Fibroblast of skin of left quadriceps (primary cell): ENCODE results near the gene HOXB2.
"Not testable (repeated sequence)": the region's sequence is repeated elsewhere in the genome, so short reads cannot be mapped to it uniquely, and the experiment has no call there.

Experiments used
- DNase-seq, 2 experiments: peaks; one replicate each; pipeline ENCODE4 v3.0.0-alpha.2; 2013; ENCODE audit warnings: low read depth in 2 of 2

HOXB2 gene

DNA sequence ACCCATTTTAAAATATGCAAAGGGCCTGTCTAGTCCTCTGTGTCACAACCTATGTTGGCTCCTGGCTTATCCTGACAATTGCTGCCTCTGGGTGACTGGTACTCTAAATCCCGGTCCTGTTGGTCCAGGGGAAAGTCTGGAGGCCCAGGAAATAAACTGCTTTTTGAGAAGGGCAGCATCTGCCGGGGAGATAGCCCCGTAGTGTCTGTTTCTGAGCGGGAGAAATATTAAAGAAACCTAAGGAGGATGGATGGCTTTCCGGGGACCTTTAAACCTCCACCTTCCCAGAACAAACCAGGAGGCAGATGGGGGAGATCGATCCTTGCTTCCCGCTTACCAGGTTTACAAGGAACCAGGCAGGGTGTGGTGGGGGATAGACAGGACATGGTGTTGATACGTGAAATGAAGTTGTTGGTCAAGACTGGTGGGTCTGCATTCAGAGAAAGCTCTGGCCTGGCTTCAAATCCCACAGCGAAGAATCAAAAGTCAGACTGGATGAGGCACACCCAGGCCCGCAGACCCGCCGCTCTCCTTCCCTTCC lies 3.8 kb downstream of the HOXB2 start:
- DNase-seq: no peak

DNA sequence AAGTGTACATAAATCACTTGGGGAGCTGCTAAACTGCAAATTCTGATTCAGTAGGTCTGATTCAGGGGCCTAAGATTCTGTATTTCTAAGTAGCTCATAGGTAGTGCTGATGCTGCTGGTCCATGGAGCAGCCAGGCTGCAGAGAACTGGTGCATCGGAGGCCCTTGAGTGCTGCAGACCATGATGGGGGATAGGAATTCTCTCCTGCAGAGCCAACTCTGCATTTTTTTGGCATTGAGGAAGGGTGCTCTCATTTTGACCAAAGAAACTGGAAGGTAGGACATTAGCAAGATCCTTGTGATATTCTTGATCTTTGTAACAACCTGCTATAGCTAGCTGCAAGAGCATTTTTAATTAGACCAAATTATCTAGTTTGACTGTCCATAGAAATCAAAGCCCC lies 4.7 kb downstream of the HOXB2 start:
- DNase-seq: no peak

DNA sequence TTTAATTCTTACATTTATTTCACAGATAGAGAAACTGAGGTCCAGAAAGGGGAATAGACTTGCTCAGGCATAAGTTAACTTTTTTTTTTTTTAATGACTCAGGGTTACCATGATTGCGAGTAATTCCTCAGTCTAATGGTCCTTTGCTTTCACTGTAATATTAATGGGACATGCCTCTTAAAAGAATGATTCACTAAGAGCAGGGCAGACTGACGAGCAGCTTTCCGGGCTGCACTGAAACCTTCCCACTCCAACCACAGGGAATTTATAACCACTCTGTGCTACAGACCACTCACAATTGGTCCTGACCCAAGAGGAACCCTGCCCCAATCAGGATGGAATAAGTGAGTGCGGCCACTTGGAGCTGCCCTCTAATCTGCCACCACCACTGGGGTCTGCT lies 5.7 kb downstream of the HOXB2 start:
- DNase-seq: peak; percentile 68 to 72

DNA sequence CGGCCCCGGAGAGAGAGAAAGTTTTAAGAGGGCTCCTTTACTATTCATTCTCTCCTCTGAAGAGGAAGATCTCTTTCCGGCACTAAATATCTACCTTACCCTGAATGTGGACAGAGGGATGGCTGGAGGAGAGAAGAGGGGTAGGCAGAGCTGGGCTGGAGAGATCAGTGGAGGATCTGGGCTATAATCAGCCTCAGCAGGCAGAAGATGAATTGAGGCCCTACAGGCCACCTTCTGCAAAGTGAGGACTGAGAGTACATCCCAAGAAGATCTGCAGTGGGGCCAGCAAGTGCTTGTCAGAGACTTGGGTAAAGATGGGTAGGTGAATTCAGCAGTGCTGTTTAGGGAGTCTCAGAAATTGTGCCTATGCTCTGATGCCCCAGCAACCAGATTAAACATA lies 7.6 kb downstream of the HOXB2 start:
- DNase-seq: no peak

DNA sequence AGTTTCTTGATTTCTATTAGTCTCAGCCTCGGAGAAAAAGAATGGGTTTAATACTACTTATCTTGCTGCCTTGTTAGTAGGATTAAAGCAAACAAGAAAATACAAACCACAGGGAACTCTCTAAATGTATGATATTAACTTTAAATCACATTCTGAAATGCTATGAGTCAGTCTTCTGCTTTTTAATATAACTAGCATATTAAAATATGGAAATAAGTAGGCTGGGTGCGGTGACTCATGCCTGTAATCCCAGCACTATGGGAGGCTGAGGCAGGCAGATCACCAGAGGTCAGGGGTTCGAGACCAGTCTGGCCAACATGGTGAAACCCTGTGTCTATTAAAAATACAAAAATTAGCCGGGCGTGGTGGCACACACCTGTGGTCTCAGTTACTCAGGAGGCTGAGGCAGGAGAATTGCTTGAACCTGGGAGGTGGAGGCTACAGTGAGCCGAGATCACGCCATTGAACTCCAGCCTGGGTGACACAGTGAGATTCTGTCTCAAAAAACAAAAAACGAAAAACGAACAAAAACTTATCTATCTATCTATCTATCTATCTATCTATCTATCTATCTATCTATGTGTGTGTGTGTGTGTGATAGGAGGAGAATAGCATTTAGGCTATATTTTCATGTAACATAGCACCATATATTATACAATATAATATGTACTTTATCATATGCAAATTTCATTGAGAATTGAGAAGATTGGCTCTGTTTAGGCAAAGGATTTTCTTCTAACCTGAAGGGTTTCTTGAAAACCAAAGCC lies 8.9 kb downstream of the HOXB2 start:
- not testable (repeated sequence) for DNase-seq

DNA sequence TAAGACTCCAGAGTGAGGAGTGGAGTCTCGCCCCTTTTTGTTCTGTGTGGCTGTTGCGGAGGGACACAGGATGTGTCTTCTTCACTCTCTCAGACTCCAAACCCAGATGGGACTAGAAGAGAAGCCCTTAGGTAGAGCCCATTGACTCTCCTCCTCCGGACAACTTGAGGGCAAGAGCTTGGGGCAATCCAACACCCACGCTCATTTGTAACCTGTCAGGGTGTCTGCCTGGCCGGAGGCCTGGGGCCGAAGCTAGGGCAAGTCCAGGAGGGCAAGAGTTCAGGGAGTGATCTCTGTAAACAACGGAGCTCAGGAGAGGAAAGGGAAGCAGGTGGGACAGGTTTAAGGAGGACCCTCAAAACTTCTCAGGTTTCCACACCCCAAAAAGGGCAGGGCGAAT lies 12.6 kb downstream of the HOXB2 start:
- DNase-seq: no peak

DNA sequence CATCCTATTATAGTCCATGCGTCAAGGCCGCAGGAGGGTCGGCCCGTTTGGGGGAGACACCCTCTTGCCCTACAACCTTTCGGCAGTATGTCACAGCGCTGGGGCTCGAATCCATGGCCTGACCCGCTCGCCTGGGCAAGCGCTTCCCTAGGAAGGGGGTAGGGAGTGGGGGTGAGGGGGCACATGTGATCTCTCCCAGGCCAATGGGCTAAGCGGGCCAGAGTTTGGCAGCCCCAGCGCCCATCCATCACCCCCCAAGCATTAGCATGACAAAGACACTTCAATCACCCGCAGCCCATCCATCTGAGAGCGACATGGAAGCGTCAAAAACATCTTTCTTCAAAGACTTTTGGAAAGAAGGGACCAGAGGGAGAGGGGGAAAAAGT lies 14.0 kb downstream of the HOXB2 start, which contains the start of gene HOXB1:
HOXB1 (minus strand) TSS at position 125 of the 386 bp plus-strand sequence; CDS start at position 18, 107 bp downstream.
- DNase-seq: no peak

DNA sequence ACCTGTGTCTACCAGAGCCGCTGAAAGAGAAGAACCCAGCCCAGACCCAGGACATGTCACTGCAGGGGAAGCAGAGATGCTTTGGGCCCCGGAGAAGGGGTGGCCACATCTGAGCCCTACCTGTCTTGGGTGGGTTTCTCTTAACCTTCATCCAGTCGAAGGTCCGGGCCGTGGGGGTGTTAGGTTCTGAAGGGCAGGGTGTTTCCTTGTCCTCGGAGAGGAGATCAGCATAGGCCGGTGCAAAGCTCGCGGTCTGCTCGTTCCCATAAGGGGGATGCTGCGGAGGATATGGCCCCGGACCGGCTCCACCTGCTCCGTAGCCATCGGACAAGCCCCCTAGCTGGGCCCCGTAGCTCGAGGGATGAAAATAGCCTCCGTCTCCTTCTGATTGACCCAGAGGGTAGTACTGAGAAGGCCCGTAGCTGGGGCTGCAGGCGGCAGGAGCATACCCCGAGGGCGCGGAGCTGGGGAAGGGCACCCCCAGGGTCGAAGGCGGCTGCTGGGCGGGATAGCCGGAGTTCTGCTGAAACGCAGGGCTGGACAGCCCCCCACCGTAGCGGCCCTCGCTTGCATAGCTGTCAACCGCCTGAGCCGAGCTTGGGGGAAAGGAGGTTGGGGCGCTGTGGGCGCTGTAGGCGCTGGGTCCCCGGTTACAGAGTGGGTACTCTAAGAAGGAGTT lies 14.6 kb downstream of the HOXB2 start:
- DNase-seq: no peak

DNA sequence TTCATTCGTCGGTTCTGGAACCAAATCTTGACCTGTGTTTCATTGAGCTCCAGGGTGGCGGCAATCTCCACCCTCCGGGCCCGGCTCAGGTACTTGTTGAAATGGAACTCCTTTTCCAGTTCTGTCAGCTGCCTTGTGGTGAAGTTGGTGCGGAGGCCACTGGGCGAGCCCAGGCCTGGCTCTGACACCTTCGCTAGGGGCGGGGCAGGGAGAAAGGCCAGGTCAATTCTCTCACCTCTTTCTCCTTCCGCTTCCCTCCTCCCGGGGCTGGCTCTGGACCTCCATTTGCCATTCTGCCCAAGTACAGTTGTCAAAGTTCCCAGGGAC lies 15.3 kb downstream of the HOXB2 start:
- no peak for DNase-seq

DNA sequence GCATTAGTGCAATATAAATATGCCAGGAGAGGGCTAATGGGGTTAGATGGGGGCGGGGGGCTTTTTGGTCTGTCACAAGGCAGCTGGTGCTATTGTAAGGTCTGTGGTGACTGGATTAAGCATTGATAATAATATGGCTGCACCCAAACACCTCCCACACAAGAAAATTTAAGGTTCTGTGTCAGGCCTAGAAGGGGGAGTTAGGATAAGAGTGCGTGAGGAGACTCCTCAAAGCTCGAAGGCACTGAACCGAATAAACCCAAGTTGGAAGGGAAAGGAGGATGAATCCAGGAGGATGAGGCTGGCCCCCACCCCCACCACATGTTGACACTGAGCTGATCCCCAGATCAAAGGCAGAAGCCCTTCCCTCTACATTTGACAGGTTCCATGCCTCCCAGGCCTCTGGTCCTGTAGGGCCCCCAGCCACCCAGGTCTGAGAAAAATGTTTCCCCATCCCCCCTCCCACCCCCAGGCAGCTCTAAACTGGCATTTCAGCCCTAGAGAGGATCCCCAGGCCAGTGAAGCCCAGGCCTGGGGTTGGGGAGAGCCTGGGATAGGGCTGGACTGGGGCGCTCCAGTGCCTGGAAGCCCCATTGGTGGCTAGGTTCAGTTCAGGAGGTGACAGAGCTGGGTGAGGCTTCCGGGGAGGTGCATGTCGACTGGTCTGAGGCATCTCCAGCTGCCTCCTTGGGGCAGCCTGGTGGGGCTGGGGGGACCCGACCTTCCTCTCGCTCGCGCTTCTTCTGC lies 15.8 kb downstream of the HOXB2 start:
- DNase-seq: no peak

DNA sequence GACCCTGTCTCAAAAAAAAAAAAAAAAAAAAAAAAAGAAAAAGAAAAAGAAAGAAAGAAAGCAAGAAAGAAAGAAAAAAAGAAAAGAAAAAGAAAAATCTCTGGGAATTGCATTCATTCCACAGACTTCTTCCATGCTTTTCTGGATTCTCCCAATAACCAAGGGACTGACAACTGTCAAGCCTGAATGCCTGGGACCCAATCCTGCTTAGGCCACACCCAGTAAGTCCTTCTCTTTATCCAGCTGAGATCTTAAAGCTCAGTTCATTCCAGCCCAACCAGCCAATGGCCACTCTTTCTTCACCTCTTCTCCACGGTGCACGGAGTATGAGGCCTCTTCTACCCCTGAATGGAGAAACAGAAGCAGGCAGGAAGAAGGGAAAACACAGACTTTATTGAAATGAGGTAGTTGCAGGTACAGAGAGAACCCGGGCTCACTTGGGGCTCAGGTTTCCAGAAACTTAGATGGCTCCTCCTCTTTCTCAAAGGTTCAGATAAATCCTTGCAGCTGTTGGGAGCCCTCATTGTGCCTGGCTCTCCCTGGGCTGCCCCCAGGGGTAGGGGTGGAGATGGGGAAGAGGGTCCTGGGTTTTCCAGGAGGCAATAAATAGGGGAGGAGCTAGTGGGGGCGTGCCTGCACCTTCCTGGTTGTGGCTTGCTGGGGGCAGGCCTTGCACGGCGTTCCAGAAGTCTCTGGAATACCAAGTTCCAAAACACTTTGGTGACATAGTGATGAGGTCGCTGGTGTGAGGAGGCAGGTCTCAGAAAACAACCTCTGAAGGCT lies 16.6 kb downstream of the HOXB2 start:
- DNase-seq: no peak

DNA sequence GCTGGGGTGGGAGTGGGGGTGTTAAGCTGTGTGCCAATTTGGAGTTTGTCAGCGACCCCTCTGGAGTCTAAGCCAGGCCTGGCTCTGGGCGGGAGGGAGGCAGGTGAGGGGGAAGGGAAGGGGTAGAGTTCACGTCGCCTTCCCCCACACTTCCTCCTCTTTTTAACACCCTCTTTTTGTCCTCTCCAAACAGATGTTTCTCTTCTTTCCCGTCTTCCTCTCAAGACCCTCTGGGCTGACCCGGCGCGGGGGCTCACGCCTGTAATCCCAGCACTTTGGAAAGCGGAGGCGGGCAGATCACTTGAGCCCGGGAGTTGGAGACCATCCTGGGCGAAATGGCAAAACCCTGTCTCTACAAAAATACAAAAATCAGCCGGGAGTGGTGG lies 17.4 kb downstream of the HOXB2 start:
- no peak for DNase-seq

DNA sequence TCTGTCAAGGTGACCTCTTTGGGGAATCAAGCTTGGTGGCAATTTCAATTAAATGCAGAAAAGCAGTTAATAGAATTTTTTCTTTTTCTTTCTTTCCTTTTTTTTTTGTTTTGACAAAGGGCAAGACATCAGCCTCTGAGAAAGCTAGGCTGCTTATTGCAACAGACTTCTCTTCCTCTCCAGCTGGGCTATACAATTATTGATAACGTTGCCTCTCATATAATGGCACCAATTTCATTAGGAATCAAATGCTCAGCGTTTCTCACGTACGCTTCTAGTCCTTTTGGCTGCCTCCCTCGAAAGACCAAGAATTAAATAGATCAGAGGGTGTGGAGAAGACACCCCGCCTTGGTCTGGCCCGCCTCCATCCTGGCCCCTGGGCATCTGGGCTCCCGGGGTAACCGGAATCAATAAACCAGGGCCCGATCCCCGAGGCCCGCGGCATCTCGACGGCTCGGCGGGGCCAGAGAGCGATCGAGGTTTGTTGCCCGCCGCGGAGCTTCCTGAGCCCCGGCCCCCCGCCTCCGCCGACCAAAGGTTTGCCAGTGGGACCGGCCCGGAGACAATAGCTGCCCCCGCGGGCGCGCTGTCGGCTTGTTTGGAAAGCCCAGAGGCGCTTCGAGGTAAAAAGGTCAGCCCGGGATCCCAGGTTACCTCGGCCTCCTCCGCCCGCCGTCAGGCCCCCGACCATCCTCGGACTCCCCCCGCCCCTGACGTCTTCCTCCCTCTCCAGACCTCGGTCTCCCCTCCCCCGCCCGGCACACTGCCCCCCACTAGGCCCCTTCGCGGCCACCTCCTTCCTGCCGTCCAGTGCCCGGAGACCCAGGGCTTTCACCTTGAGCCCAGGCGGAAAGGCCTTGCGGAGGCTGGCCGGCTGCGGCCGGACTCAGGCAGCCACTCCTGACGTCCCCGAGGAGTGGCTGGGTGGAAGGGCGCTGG lies 18.0 kb downstream of the HOXB2 start:
- DNase-seq: no peak

DNA sequence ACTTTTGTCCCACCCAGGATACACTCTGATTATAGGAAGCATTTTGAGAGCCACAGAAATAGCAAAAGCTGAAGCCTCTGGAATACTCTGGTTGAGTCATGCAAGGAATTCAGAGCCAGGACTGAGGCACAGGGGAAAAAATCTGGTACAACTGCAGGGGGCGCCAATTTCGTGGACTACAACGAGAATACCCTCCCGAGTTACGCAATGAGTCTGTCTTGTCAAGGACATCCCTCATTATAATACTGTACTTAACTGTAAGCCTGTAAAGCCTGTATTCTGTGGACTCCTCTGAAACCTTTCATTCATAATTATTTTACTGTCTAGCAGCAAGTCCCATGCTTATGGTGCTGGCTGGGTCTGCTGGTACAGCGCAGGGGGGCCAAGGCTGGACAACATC lies 21.9 kb downstream of the HOXB2 start:
- no peak for DNase-seq

DNA sequence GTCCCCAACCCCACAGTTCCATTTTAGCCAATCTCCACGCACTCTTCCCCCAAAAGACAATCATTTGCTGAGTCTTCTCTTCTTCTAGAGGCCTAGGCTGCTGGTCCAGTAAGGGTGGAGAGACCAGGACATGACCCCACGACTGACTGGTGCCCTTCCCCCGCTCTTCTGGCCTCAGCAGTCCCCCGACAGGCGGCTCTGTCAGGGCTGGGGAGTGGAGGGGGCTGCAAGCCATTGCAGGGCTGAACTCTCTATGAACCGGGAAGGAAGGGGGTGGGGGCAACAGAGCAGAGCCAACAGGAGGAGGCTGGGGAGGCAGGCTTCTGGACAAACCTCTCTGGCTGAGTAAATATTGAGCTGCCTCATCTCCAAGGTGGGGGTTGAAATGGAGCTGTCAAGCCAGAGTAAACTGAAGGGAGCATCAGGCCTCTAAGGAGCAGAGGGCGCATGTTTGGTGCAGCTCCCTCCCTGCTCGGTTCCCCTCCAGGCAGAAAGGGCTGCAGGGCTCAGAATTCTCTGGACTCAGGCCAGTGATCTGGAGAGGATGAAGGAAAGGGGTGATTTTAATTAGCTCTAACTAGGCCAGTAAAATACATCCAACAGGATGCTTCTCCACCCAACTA lies 22.8 kb downstream of the HOXB2 start:
- DNase-seq: no peak

DNA sequence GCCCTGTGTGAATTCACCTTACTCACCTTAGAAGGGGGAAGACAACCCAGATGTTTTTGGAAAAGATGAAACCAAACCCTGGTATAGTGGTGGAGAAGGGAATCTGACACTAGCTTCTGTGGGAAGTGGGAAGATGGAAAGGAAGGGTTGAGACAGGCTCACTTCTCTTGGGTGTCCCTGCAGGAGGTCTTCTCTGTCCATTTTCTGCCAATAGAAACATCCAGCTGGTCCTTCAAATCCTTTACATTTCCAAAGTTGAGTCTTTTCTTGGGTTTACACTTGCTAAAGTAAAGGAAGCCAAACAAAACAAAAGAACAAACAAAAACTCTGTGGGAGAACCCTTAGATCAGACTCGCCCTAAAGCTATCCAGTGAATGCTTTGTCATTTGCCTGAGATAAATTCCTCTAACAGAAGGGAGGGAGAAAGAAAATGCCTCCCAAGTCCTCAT lies 24.3 kb downstream of the HOXB2 start:
- DNase-seq: no peak

DNA sequence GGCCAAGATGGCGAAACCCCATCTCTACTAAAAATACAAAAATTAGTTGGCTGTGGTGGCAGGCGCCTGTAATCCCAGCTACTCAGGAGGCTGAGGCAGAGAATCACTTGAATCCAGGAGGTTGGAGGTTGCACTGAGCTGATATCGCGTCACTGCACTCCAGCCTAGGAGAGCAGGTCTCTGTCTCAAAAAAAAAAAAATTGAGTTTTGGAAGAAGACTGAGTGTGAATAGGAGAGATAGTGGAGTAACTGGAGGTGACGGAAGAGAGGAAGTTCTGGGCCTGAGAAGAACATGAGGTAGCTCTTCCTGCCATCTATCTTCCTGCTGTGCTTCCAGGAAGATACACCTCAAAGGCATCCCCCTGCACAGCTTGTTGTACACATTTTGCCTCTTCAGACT lies 25.5 kb downstream of the HOXB2 start:
- no peak for DNase-seq

DNA sequence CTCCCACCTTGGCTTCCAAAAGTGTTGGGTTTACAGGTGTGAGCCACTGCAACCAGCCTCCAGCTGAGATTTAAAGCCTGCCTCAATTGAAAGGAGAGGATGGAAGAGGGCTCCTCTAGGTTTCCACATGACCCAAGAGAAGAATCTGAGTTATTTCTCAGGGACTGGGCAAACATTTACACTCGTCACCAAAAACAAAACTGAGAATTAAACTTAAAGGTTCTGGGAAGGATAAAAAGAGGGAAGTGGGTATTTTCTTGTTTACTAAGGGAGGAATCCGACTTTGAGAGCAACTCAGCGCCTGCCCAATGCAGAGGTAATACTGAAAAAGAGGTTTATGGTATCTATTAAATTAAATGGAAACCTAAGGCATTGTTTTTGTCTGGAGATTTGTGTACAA lies 27.4 kb downstream of the HOXB2 start:
- DNase-seq: no peak

DNA sequence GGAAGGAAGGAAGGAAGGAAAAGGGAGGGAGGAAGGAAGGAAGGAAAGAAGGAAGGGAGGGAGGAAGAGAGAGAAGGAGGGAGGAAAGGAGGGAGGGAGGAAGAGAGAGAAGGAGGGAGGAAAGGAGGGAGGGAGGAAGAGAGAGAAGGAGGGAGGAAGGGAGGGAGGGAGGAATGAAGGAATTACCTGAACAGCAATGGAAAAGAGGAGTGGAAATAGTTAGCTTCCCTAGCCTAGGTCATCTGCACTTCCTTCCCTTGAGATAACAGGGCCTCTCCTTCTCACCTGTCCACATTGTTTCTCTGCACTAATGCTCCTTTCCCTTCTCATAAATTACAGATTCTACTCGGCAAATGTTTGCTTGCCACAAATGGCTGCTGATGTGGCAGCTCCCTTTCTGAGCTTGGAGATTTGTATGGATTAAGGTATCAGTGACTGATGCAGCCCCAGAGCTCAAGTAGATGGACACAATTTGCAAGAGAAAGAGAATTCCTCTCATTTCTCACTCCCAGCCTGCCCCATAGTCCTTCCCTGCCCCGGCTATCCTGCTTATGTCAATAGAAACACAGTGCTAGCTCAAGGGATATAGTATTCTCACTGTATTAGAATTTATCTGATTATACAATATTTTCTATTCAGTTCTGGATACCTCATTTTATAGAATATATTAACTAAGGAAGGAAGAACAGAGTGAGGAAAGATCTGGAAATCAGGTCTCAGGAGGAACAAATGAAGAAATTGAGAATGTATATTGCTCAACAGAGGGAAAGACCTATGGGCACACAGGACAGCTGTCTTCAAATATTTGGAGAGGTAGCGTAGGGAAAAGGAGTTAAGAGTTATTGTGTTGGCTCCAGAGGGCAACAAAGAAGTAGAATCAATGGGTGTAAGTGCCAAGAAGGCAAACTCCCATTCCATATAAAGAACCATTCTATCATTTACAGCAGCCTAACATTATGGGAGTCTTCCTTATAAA lies 28.7 kb downstream of the HOXB2 start:
- no peak for DNase-seq
